HepG2 (cell line): ENCODE measurements around the gene LEPR. TPM values are rescaled to one million over a fixed set of nuclear protein-coding genes. Genes with fewer than 3 reads are reported as not detected.

Experiments
- ELK4 ChIP-seq: sonication (generic); formaldehyde crosslinking; IDR thresholded peaks from 2 replicates; pipeline ENCODE4 v1.9.0; 2021; ENCODE audit warnings: missing genetic modification reagents, borderline replicate concordance
- FUBP1 ChIP-seq: sonication (generic); formaldehyde crosslinking; IDR thresholded peaks from 2 replicates; pipeline ENCODE4 v1.5.1; 2020; ENCODE audit warnings: missing genetic modification reagents, mild to moderate bottlenecking, borderline replicate concordance
- HDAC6 ChIP-seq: fragments of 200-600 bp; sonication (generic); IDR thresholded peaks from 2 replicates; pipeline ENCODE4 v1.7.0; 2017; ENCODE audit warnings: mild to moderate bottlenecking, antibody characterized with exemption, low read length, low read depth
- HNF4G ChIP-seq, 2 experiments: sonication (generic) in 1 of 2; formaldehyde crosslinking in 1 of 2; IDR thresholded peaks; 2 replicates each; pipeline versions ENCODE4 v1.4.0 to v1.6.1; 2011 to 2020; ENCODE audit warnings: borderline replicate concordance in 2 of 2, low read depth in 2 of 2, mild to moderate bottlenecking in 2 of 2, low read length in 1 of 2, missing genetic modification reagents in 1 of 2, moderate library complexity in 1 of 2
- SALL2 ChIP-seq: sonication (generic); formaldehyde crosslinking; IDR thresholded peaks from 2 replicates; pipeline ENCODE4 v1.8.1; 2023; ENCODE audit warnings: mild to moderate bottlenecking, missing genetic modification reagents, inconsistent platforms
- STAT6 ChIP-seq: sonication (generic); formaldehyde crosslinking; IDR thresholded peaks from 2 replicates; pipeline ENCODE4 v1.4.0; 2020; ENCODE audit warnings: missing genetic modification reagents, mild to moderate bottlenecking, borderline replicate concordance
- TOPORS ChIP-seq: sonication (generic); formaldehyde crosslinking; IDR thresholded peaks from 2 replicates; pipeline ENCODE4 v1.8.0; 2023; ENCODE audit warnings: mild to moderate bottlenecking, missing genetic modification reagents
- ZBTB38 ChIP-seq: sonication (generic); formaldehyde crosslinking; IDR thresholded peaks from 2 replicates; pipeline ENCODE4 v1.5.1; 2020; ENCODE audit warnings: mild to moderate bottlenecking, missing genetic modification reagents
- ZBTB44 ChIP-seq: sonication (generic); formaldehyde crosslinking; IDR thresholded peaks from 2 replicates; pipeline ENCODE4 v1.4.0; 2020; ENCODE audit warnings: missing genetic modification reagents
- ZFX ChIP-seq: sonication (generic); formaldehyde crosslinking; IDR thresholded peaks from 2 replicates; pipeline ENCODE4 v1.4.0; 2020; ENCODE audit warnings: mild to moderate bottlenecking, low read depth, missing genetic modification reagents, moderate library complexity
- ZNF552 ChIP-seq: sonication (generic); formaldehyde crosslinking; IDR thresholded peaks from 2 replicates; pipeline ENCODE4 v1.9.0; 2022; ENCODE audit warnings: missing genetic modification reagents, mild to moderate bottlenecking, borderline replicate concordance
- ZNF563 ChIP-seq: sonication (generic); formaldehyde crosslinking; IDR thresholded peaks from 2 replicates; pipeline ENCODE4 v1.8.0; 2022; ENCODE audit warnings: mild to moderate bottlenecking, moderate library complexity, missing genetic modification reagents
- ZNF574 ChIP-seq: sonication (generic); formaldehyde crosslinking; IDR thresholded peaks from 2 replicates; pipeline ENCODE4 v1.4.0; 2020; ENCODE audit warnings: missing genetic modification reagents
- ZNF7 ChIP-seq: IDR thresholded peaks from 2 replicates; pipeline ENCODE4 v1.6.1; 2016; ENCODE audit warnings: missing biosample characterization, missing genetic modification reagents
- ZNF883 ChIP-seq: sonication (generic); formaldehyde crosslinking; IDR thresholded peaks from 2 replicates; pipeline ENCODE4 v1.5.1; 2020; ENCODE audit warnings: mild to moderate bottlenecking, missing genetic modification reagents; ENCODE audit errors: not compliant biosample characterization
- polyA plus RNA-seq, 8 experiments: library from polyadenylated mRNA; depleted of rRNA in 3 of 8; stranded (reverse) in 7 of 8; unstranded in 1 of 8; fragments of >200 nt; fragmentation: Illumina TruSeq in 4 of 8; extraction: Trizol in 4 of 8; gene quantifications; 2 replicates each; pipeline versions ENCODE4 v1.2.1 to v1.2.3, GENCODE V29; 2011 to 2016; ENCODE audit warnings: low read depth in 4 of 8, missing spikeins in 1 of 8, mixed read lengths in 1 of 8; ENCODE audit not compliant: insufficient read depth in 1 of 8
- total RNA-seq, 5 experiments: library from RNA; depleted of rRNA; stranded (reverse); fragments of >200 nt; fragmentation: Illumina TruSeq; extraction: Trizol; gene quantifications; 2 replicates each; pipeline ENCODE4 v1.2.3, GENCODE V29; 2016; ENCODE audit warnings: low read depth in 1 of 5

The LEPR gene
- total and polyA plus RNA-seq, 2 of the 13 experiments (the other 11 are each of a cell fraction or from before 2014, with no cell fraction given), result 0.60 to 1.7 TPM

GRCh38 chr1:65419681-65420589 is 533 bp upstream of the LEPR start (continued):
- no peak for TF ChIP-seq ZNF574 (CRISPR knock-in tag)
- TF ChIP-seq ZNF552 (CRISPR knock-in tag), result no peak
- TF ChIP-seq ZBTB44, result no peak
- no peak for TF ChIP-seq ZNF563 (CRISPR knock-in tag)
- no peak for TF ChIP-seq SALL2 (CRISPR knock-in tag)
- no peak for TF ChIP-seq STAT6
- TF ChIP-seq FUBP1 (CRISPR knock-in tag), result no peak
- TF ChIP-seq TOPORS (CRISPR knock-in tag), result no peak; the same call in 1 of the 2 replicates
- TF ChIP-seq ZBTB38 (CRISPR knock-in tag), result no peak
- TF ChIP-seq HDAC6, result no peak
- peak; percentile 68 for TF ChIP-seq ZFX (CRISPR knock-in tag)
- no peak for TF ChIP-seq ELK4 (CRISPR knock-in tag)
- TF ChIP-seq HNF4G (IDR thresholded peaks at IDR 0.05; ENCODE audit: borderline replicate concordance, low read depth, low read length), result peak; percentile 19; the same call in 1 of the 2 replicates
- no peak for TF ChIP-seq HNF4G (CRISPR knock-in tag; IDR thresholded peaks at IDR 0.05; ENCODE audit: borderline replicate concordance, low read depth)
- no peak for TF ChIP-seq ZNF7
- no peak for TF ChIP-seq ZNF883 (CRISPR knock-in tag)
